Activated naive CD4-positive, alpha-beta T cell treated with anti-CD3 and anti-CD28 coated beads, Interleukin-2, amount 50 U/mL, for 16 hours (primary cell): ENCODE results near the gene TAS1R3.
"Not testable (repeated sequence)": the region's sequence is repeated elsewhere in the genome, so short reads cannot be mapped to it uniquely, and the experiment has no call there.

Experiments used
- DNase-seq: peaks from one replicate; pipeline ENCODE4 v3.0.0-alpha.2; 2020

TAS1R3 gene

DNA sequence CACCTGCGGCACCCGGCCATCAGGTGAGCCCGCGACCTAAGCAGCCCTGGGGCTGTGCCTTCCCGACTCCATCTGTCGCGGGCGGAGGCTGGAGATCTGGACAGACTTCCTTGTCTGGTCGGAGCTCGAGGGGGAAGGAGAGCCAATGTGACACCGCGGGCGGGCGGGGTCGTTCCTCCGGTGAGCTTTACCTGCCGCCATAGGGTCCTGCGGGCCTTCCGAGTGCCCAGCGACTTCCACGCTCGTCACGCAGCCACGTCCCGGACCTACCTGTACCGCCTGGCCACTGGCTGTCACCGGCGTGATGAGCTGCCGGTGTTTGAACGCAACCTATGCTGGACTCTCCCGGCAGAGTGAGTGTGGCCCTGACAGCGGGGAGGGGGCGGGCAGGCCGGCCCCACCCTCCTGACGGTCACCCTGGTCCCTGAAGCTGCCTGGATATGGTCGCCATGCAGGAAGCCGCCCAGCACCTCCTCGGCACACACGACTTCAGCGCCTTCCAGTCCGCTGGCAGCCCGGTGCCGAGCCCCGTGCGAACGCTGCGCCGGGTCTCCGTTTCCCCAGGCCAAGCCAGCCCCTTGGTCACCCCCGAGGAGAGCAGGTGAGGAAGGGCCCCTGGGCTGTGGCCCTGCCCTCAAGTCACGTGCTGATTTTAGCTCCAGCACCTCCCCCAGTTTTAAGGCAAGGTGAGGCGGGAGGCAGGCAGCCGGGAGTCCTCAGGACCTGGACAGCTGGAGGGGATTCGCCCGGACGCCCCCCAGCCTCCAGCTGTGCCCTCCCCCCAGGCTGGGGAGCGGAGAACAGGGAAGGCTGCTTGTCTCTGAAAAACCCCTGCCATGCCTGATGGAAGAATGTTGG, 21.6 kb upstream of the TAS1R3 start:
- DNase-seq: no peak

DNA sequence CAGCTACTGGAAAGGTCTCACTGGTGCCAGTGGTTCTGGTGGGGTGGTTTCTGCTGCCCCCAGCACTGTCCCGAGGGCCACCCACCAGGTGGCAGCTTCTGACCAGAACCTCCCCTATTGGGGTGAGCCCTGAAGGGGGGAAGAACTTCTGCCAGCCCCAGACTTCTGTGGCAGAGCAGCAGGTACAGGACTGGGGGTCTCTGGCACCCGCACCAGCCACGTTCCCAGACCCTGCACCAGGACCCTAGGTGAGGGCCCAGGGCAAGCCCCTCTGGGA, 21.0 kb upstream of the TAS1R3 start:
- no peak for DNase-seq

DNA sequence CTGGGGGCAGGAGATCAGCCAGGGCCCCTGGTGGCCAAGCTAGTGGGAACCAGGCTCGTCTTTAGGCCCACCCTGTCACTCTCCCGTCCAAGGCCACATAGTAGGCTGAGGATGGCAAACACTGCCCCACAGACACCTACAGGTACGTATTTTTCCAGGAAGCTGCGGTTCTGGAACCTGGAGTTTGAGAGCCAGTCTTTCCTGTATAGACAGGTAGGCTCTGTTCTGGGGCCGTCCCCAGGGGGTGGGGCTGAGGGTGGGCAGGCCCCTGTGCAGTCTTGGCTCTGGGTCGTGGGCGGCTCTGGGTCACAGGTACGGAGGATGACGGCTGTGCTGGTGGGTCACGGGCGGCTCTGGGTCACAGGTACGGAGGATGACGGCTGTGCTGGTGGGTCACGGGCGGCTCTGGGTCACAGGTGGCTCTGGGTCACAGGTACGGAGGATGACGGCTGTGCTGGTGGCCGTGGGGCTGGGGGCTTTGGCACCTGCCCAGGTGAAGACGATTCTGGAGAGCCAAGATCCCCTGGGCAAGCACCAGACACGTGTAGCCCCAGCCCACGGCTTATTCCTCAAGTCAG, 20.5 kb upstream of the TAS1R3 start:
- DNase-seq: no peak

DNA sequence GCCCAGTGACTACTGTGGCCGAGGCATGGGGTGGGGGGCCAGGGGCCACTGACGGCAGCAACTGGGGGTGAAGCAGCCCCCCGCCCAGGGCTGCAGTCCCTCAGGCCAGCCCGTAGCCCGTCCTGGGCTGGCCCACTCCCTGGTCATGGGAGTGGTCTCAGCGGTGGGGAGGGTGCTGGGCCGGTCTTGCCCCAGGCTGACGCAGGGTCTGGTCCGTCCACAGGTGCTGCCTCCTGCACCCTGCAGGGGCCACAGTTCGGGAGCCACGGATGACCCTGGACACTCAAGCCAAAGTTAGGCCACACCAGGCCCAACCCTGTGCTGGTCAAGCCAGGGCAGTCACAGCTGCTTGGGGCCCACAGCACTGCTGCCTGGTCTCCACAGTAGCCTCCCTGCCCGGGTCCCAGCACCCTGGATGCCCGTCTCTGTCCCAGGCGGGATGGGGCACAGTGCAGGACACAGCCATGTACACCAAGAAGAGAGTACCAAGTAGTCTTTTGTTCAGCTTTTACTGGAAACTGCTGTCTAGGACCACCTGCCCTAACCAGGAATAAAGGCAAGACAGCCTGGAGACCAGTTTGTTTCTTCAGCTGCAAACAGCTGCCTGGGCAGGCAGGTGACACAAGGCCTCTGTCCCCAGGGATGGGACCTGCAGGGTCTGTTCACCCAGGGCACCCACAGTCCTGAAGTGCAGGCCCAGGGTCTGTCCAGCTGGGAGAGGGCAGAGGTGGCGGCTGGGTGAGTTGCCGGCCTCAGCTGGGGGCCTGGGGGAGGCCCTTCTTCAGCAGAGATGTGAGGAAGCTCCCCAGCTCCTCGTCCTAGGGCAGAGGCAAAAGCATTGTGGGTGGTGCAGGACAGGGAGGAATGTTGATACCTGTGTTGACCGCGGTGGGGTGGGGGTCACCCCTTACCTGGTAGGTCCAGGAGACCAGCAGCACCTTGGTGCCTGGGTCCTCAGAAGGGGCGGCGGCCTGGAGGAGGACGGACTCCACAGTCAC, 19.7 kb upstream of the TAS1R3 start:
- no peak for DNase-seq

DNA sequence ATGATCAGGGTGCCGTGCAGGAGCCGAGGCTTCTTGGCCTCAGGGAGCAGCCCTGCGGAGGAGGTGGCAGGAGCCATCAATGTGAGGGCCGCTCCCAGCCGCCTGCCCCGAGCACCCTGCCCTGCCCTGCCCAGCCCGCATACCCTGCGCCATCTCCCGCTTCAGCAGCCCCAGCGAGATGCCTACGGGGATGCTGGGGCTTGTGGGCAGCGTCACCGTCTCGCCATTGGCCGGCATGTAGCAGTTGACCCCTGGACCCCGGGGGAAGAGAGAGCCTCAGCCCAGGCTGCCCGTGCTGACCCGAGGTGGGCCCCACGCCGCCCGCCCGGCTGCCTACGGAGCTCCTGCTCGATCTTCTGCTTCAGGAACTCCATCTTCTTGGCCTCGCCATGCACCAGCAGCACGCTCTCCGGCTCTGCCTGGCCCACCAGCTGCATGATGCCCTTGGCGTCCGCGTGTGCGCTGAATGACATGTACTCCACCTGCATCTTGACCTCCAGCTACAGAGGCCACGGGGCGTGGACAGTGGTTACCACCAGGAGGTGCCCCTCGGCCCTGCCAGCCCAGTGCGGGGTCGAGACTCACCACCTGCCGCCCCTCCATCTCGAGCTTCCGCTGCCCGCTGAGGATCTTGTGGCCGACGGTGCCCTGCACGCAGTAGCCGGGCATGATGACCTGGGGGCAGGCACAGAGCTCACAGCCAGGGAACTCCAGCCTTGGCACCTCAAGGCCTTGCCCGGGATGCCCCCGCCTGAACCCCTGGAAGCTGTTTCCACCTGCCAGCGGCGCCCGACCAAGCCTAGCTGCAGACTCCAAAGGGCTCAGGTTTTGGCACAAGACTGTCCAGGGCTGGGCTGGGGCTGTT, 18.4 kb upstream of the TAS1R3 start:
- no peak for DNase-seq

DNA sequence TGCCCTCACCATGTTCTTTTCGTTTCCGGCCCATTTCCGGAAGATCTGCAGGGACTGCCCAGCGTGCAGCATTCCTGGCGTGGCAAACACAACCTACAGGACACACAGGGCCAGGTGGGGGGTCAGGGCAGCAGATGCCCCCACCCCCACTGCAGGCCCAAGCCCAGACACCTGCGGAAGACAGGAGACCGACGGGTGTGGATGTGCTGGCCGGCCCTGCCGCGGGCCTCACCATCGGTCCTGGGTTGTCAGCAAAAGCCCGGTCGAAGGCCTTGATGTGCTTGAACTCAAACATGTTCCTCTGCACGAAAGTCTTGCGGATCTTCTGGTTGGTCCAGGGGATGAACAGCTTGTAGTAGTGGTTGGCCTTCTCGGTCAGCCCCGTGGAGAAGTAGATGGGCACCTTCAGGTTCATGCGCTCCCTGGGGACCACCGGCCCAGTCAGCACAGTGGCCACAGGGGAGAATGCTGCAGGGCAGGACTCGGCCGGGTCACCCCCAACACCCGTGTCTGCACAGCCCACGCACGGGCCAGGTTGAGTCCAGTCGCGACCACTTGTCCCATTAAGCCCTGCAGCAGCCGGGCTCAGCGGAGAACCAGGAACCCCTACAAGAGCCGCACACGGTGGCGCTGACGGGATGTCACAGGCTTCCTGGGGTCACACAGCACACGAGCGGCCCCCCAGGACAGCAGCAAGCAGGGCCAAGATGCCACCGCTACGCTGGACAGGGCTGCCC, 17.4 kb upstream of the TAS1R3 start:
- DNase-seq: no peak

DNA sequence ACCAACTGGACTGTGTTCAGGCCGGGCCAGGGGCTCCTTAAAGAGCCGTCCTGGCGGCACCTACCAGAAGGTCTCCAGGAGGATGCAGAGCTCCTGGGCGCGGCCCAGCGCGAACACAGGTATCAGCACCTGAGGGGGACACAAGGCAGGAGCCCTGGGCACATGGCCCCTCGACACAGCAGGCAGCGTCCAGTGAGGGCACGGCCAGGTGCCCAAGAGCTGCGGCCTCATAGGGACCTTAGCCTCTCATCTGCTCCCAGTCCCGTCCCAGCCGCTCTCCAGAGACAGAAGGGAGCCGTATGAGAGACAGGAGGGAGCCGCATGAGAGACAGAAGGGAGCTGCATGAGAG, 16.9 kb upstream of the TAS1R3 start:
- no peak for DNase-seq

DNA sequence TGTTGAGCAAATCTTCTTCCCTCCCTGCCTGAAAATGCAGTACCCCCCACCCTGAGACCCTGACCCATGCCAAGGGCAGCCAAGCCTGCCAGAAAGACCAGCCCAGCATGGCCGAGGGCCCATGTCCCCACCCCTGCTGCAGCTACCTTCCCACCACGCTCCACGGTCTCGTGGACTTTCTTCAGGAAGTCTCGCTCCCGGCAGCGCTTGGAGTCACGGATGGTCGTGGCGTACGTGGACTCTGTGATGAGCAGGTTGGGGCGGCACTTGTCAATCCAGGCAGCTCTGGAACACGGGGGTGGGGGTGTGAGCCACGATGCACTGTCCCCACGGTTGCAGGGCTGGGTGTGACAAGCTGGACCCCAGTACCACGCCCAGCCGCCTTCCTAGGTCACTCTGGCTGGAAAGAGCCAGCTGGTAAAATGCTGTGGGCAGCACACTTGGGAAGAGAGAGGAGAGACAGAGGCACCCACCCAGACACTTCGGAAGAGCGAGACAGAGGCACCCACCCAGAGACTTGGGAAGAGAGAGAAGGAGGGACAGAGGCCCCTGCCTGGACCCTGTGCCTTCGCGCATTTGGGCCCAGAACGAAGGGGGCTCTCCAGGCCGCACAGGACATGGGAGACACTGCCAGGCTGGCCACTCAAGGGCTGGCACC, 16.3 kb upstream of the TAS1R3 start:
- DNase-seq: no peak

DNA sequence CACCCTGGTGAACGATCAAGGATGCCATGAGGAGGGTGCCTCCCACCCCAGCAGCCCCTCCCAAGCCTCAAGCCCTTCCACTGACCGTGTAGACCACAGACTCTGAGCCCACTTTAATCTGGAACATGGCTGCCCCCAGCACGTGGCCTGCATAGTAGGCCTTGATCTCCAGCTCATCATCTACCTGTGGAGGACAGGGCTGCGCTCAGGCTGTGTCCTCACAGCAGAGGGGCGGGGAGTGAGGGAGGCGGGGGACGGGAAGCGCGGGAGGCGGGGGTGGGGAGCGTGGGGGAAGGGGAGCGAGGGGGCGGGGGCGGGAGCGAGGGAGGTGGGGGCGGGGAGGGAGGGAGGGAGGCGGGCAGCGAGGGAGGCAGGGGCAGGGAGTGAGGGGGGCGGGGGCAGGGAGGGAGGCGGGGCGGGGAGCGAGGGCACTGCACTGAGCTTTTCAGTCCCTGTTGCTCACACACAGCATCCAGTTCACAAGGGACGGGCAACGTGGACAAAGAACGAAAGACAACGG, 15.6 kb upstream of the TAS1R3 start:
- DNase-seq: no peak

DNA sequence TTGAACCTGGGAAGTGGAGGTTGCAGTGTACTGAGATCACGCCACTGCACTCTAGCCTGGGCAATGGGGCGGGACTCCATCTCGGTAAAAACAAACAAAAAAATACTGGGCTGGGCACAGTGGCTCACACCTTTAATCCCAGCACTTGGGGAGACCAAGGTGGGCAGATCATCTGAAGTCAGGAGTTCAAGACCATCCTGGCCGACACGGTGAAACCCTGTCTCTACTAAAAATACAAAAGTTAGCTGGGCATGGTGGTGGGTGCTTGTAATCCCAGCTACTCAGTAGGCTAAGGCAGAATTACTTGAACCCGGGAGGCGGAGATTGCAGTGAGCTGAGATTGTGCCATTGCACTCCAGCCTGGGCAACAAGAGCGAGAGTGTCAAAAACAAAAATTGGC, 14.9 kb upstream of the TAS1R3 start:
- DNase-seq: not testable (repeated sequence)

DNA sequence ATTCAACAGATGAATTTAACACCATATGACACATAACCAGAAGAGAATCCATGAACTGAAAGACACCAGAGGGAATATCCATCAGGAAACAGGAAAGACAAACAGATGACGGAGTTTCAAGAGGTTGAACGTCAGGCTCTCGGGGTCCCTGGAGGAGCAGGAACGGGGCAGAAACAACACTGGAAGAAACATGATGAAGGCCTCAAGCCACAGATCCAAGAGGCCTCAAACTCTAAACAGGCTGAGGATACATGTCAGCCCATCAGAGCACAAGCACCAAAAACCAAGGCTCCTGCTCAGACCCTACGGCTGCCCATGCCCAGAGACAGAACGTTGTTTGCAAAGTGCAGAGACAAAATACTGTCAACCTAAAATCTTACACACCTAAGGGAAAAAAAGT, 13.7 kb upstream of the TAS1R3 start:
- no peak for DNase-seq

DNA sequence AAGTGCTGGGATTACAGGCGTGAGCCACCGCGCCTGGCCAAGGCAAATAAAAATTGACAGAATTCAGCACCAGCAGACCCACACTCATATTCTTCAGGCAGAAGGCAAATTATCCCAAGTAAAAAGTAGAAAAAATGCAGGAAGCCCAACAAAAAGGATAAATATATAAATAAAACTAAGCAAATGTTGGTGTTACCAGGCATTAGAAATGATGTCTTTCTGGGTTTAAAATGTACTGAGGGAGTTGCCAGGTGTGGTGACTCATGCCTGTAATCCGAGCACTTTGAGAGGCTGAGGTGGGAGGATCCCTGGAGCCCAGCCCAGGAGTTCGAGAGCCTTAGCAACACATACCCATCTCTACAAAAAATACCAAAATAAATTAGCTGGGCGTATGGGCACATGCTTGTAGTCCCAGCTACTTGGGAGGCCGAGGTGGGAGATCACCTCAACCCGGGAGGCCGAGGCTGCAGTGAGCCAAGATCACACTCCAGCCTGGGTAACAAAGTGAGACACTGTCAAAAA, 12.9 kb upstream of the TAS1R3 start:
- no peak for DNase-seq

DNA sequence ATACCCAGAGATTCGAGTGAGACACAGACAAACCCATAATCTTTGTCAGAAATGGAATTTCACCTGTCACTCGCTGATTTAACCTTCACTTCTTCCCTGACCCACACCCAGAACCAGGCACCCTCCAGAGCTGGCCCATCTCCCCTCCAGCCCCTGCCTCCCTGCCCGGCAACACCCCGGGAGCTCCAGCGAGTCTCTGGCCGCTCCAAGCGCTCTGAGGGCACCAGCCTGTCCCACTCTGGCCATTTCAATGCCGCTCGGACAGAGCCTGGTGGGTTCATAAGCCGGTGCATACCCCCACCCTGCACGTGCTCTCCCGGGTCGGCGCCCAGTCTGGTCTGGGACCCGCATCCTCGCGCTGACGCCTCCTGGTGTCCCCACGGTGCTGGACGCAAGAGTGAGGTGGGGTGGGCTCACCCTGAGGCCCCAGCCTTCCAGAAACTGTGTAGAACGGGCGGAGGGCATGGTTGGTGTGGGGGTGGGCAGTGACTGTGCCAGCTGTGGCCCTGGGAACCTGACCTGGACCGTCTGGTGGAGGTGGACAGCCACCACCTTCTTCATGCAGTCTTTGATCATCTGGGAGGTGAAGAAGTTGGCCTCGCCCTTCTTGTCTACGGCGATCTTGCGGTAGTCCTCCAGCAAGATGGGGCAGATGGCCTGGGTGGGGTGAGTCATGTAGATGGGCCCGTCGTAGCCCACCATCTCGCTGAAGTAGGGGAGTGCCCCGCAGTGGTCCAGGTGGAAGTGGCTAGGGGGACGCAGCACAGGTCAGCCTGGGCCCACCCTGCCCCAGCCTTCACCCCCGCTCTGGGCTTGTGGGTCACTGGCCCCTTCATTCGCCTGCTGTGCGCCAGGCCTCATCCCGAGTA, 12.1 kb upstream of the TAS1R3 start:
- no peak for DNase-seq

DNA sequence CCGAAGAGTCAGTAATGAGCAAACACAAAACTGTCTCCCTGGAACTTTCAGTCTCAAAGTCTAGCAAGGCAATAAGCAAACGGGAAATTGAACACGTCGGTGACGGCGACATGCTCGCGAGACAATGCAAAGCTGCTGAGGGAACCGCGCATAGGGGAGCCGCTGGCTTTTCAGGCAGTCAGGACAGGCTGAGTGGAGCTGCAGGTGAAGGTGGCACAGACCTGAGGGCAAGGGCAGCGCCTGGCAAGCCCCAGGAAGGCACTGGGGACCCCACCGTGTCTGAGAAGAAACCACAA, 11.5 kb upstream of the TAS1R3 start:
- DNase-seq: no peak

DNA sequence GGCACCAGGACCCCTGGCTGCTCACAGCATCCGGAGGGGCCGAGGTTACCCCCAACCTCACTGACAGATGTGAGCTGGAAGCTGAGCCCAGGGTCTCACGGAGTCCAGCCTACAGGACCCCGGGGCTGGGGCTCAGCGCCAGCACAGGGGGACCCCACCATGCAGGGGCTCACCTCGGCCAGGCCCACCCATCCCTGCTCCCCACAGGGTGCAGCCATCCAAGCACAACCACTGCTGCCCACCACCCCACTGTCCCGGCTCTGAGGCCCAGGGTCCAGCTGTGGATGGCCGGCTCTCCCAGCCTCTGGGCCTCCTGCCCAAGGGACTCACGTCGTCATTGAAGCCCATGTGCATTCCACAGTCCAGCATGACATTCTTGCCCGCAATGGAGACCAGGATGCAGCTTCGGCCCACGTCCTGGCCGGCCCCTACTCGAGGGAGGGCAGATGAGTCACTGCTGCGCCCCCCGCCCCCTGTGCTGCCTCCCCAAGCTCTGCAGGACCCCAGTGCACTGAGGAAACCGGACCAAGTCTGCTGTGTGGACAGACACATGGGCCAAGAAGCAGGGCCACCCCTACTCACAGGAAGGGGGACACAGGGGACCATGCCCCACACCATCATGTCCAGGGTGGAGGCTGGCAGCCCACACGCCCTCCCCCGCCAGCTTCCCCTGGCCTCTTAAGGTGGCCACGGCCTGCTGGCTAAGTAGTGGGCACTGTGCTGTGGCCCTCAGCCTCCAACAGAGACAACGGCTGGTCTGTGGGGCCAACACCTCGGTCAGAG, 10.2 kb upstream of the TAS1R3 start:
- no peak for DNase-seq

DNA sequence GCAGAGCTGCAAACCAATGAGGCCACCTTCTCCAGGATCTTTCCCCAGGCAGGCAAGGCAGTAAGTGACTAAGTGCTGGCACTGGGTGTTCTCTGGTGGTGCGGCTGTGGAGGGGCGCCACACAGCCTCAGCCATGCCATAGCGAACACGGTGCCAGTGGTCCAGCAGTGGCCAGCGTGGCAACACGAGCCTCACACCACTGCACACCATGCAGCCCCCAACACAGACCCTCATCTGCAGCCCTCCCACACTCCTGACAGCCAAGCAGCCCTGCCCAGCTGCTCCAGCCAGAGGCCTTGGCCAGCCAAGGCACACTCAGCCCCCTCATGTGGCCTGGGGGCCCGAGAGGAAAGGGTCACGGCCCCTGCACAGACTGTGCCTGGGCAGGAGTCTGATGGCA, 9.6 kb upstream of the TAS1R3 start:
- DNase-seq: no peak

DNA sequence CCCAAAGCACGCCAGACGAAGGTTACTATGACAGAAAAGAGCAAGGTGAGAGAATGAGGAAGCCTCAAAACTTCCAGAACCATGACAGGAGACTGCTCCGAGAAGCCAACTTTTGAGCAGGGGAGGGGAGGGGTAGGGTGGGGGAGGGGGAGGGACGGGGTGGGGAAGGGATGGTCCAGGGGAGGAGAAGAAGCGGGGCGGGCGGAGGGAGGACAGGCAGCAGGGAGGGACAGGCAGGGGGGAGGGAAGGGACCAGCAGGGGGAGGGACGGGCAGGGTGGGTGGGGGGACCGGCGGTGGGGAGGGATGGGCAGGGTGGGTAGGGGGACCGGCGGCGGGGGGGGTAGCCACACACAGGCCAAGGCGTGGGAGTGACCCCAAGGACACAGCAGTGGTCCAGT, 8.7 kb upstream of the TAS1R3 start:
- DNase-seq: no peak

DNA sequence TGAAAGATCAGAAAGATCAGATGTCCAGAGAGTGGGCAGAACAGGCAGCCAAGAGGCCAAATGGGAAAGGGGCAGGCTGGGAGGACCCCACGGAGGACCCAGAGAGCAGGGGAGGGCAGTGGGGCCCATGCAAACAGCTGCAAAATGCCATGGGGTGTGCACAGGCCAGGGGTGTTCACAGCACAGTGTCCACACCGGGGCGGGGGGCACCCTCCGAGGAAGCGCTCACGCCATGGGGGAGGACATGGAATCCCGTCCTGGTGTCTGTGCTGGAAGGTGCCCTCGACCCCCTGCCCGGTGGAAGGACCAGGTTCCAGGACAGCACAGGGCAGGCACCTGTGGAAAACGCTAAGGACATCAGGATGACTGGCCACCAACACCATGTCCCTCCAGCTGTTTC, 8.1 kb upstream of the TAS1R3 start:
- no peak for DNase-seq

DNA sequence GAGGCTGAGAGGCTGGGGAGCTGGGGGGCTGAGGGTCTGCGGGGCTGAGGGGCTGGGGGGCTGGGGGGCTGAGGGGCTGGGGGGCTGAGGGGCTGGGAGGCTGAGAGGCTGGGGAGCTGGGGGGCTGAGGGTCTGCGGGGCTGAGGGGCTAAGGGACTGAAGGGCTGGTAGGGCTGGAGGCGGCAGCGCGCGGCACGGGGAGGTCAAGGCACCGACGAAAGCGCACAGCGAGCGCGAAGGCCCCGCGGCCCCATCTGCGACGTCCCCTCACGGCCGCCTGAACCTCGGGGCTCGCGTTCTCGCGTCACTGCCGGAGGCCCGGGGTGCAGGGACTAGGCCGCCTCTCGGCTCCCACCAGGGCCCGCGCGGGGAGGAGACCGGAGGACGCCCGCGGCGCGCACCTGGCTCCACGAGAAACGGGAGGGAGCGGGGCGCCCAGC, 7.0 kb upstream of the TAS1R3 start:
- no peak for DNase-seq
